ENCODE data around the gene VAC14. TPM values are rescaled to one million over a fixed set of nuclear protein-coding genes. Genes with fewer than 3 reads are reported as not detected.

Gene VAC14
- total and polyA plus RNA-seq, 2 experiments from 2014 or later = 62.8 to 63.9 TPM

DNA sequence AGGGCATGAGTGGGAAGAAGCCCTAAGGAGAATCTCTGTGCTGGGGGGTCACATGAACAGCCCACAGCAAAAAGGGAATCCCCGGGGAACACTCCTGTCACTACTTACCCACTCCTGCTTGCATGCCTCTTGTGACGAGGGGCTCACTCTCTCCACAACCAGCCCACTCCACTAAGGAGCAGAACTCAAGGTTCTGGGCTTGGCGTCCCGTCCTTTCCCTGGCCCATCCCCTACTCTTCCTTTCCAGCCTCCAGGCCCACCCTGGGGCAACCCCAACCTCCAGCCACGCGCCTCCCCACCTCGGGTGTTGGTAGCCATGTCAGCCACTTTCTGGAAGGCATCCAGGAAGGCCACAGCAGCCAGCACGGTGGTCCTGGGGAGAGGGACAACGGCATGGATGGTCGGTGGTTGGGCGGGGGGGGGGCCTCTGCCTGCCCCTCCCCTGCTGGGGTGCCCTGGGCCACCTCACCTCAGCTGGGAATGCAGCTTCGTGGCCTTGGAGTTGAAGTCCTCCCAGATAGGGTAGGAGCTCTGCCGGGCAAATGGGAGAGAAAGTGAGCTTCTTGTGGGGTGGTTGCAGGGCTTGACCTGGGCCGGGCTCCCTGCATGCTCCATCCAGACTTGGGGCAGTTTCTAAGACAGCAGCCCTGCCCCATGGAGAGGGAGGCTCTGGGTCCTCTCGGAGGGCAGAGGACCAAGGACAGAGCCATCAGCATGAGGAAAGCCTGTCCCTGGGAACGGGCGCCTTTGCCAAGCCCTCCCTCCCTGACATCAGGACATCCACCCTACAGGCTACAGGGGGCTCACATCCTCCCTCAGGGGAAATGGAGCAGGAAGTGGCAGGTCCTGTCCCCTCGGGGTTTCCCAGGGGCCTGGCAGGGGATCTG lies 120.2 kb downstream of the VAC14 start:
- no peaks in the 10 kb centered on the region for H3K9me3 ChIP-seq (ENCODE audit: low read depth)
- H3K4me1 ChIP-seq (ENCODE audit: low read depth) = peaks cover 7% of the 10 kb centered on the region
- H3K27ac ChIP-seq = no peak overlapping the region
- no peak for TF ChIP-seq CTCF (IDR thresholded peaks at IDR 0.05; ENCODE audit: low read depth, low read length)
- peaks cover 34% of the 10 kb centered on the region for H3K36me3 ChIP-seq
- no peak for DNase-seq (ENCODE audit: low read depth in 1 of 2, low spot score in 1 of 2)
- no peak overlapping the region for H3K4me3 ChIP-seq
- H3K27me3 ChIP-seq = no peaks in the 10 kb centered on the region

GRCh38 chr16:70679671-70680494 lies 121.1 kb downstream of the VAC14 start:
- TF ChIP-seq CTCF (IDR thresholded peaks at IDR 0.05; ENCODE audit: low read depth, low read length) = peak; percentile 37
- Histone ChIP-seq H3K4me3 (no peak overlapping the region), H3K9me3 (ENCODE audit: low read depth) (no peaks in the 10 kb centered on the region), H3K27ac (no peak overlapping the region), H3K27me3 (no peaks in the 10 kb centered on the region), H3K4me1 (ENCODE audit: low read depth) (peaks cover 7% of the 10 kb centered on the region), H3K36me3 (peaks cover 41% of the 10 kb centered on the region)
- peak; percentile 37 to 65 for DNase-seq (ENCODE audit: low read depth in 1 of 2, low spot score in 1 of 2)

DNA sequence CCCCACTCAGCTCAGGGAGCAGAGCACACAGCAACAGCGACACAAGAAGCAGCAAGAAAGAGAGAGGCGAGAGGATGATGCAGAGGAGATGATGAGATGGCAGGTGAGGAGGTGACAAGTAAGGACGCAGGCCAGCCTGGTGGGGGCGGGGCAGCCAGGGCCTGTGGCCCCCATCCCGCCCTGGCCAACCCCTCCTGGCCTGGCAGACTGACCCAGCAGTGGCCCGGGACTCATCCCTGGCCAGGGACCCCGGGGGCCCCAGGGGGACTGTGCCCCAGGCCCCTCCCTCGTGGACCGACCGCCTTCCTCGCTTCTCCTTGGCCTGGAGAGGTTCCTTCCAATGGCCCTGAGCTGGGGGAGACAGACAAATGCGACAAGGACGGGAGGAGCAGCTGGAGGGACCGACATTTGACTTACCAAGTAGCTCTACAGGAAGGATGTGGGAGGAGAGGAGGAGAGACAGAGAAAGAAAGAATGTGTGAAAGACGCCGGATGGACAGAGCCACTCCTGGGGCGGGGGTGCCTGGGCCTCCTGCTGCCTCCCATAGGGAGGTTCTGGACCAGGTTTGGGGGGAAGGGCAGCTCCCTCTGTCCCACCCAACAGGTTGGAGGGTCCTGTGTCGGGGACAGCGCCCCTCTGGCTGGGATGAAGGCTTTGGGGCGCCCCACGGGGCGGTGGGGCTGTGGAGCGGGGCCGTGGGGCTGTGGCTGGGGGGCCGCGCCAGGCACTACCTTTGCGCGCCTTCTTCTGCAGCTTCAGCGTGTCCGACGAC lies 121.9 kb downstream of the VAC14 start:
- H3K4me1 ChIP-seq (ENCODE audit: low read depth) = no peaks in the 10 kb centered on the region
- H3K36me3 ChIP-seq = peaks cover 48% of the 10 kb centered on the region
- H3K27ac ChIP-seq = no peak overlapping the region
- no peak for TF ChIP-seq CTCF (IDR thresholded peaks at IDR 0.05; ENCODE audit: low read depth, low read length)
- no peak for DNase-seq (ENCODE audit: low read depth in 1 of 2, low spot score in 1 of 2)
- H3K27me3 ChIP-seq = no peaks in the 10 kb centered on the region
- H3K4me3 ChIP-seq = no peak overlapping the region
- H3K9me3 ChIP-seq (ENCODE audit: low read depth) = no peaks in the 10 kb centered on the region

GRCh38 chr16:70678121-70678897 lies 122.6 kb downstream of the VAC14 start:
- TF ChIP-seq CTCF (IDR thresholded peaks at IDR 0.05; ENCODE audit: low read depth, low read length) = no peak

More at GRCh38 chr16:70678121-70678897, 122.6 kb downstream of the VAC14 start:
- H3K36me3 ChIP-seq = peaks cover 53% of the 10 kb centered on the region
- no peak overlapping the region for H3K27ac ChIP-seq
- DNase-seq (ENCODE audit: low read depth in 1 of 2, low spot score in 1 of 2) = no peak
- no peaks in the 10 kb centered on the region for H3K27me3 ChIP-seq
- H3K4me3 ChIP-seq = no peak overlapping the region
- H3K9me3 ChIP-seq (ENCODE audit: low read depth) = no peaks in the 10 kb centered on the region
- no peaks in the 10 kb centered on the region for H3K4me1 ChIP-seq (ENCODE audit: low read depth)

All from cardiac muscle cell (in vitro differentiated cells and primary cell).